Suprapubic skin (tissue), 4 donors: ENCODE results near the gene RHOV. TPM values are rescaled to one million over a fixed set of nuclear protein-coding genes. Genes with fewer than 3 reads are reported as not detected.

Experiments
- DNase-seq, 2 donors: peaks; one replicate each; pipeline ENCODE4 v3.0.0-alpha.2; 2019; ENCODE audit warnings: low spot score in 2 of 2
- H3K27ac ChIP-seq: fragments of 200-600 bp; sonication (generic); one replicate; pipeline ENCODE4 v1.5.1; 2019
- H3K27me3 ChIP-seq: fragments of 200-600 bp; sonication (generic); one replicate; pipeline ENCODE4 v1.5.1; 2019
- H3K36me3 ChIP-seq: fragments of 200-600 bp; sonication (generic); one replicate; pipeline ENCODE4 v1.5.1; 2019
- H3K4me1 ChIP-seq: fragments of 200-600 bp; sonication (generic); one replicate; pipeline ENCODE4 v1.5.1; 2019
- H3K4me3 ChIP-seq: fragments of 200-600 bp; sonication (generic); one replicate; pipeline ENCODE4 v1.5.1; 2019; ENCODE audit warnings: mild to moderate bottlenecking
- H3K9me3 ChIP-seq: fragments of 200-600 bp; sonication (generic); one replicate; pipeline ENCODE4 v1.5.1; 2019
- CTCF ChIP-seq, 2 donors: fragments of 200-600 bp in 1 of 2; fragments of 450-650 bp in 1 of 2; sonication (generic) in 1 of 2; IDR thresholded peaks; one replicate each; pipeline ENCODE4 v1.5.1; 2016 to 2019; ENCODE audit warnings: antibody characterized with exemption in 2 of 2, mild to moderate bottlenecking in 1 of 2, moderate library complexity in 1 of 2
- EP300 ChIP-seq: sonication (generic); formaldehyde crosslinking; IDR thresholded peaks from one replicate; pipeline ENCODE4 v1.6.1; 2017; ENCODE audit warnings: antibody characterized with exemption
- POLR2A ChIP-seq, 2 donors: fragments of 450-650 bp; IDR thresholded peaks; one replicate each; pipeline ENCODE4 v1.6.1; 2017; ENCODE audit warnings: antibody characterized with exemption in 2 of 2, mild to moderate bottlenecking in 2 of 2, moderate library complexity in 2 of 2
- POLR2AphosphoS5 ChIP-seq, 3 donors: sonication (generic); formaldehyde crosslinking; IDR thresholded peaks; one replicate each; pipeline ENCODE4 v1.6.1; 2017; ENCODE audit warnings: antibody characterized with exemption in 3 of 3
- WGBS: methylation state at CpG from one replicate; pipeline ENCODE4 v1.1.5; 2018; 5-methylcytosine and 5-hydroxymethylcytosine counted together
- total RNA-seq, 4 donors: library from RNA; depleted of rRNA; stranded (reverse); fragments of >200 nt; gene quantifications; one replicate each; pipeline ENCODE4 v1.1.0, GENCODE V29; 2016

Gene RHOV
- total RNA-seq, 4 donors from 2014 or later = 46.9 to 96.3 (median 79.7) TPM

- H3K9me3 ChIP-seq = no peaks in the 10 kb centered on the region
- H3K27me3 ChIP-seq = no peaks in the 10 kb centered on the region
- TF ChIP-seq POLR2AphosphoS5 (IDR thresholded peaks at IDR 0.05) (no peak), EP300 (no peak), POLR2A (IDR thresholded peaks at IDR 0.05) (no peak), CTCF (IDR thresholded peaks at IDR 0.05) (no peak)
- H3K4me1 ChIP-seq = peaks cover 23% of the 10 kb centered on the region
- 43% methylated on average over 1 of the region's 1 CpG for WGBS
- DNase-seq = no peak
- no peaks in the 10 kb centered on the region for H3K36me3 ChIP-seq
- peak overlapping the region; percentile 62 for H3K27ac ChIP-seq
- H3K4me3 ChIP-seq = no peak overlapping the region
These were observed 4.8 kb upstream of the RHOV start for GRCh38 chr15:40878785-40879184.

- WGBS = 58% methylated on average over 2 of the region's 2 CpGs
These were observed 3.7 kb upstream of the RHOV start for GRCh38 chr15:40877694-40878093.

GRCh38 chr15:40875991-40876730 lies 2.1 kb upstream of the RHOV start:
- no peak for TF ChIP-seq POLR2A (IDR thresholded peaks at IDR 0.05)
- TF ChIP-seq POLR2AphosphoS5 (IDR thresholded peaks at IDR 0.05) = no peak
- no peak for TF ChIP-seq EP300
- TF ChIP-seq CTCF (IDR thresholded peaks at IDR 0.05) = no peak
- H3K27me3 ChIP-seq = no peaks in the 10 kb centered on the region
- DNase-seq = no peak
- H3K27ac ChIP-seq = no peak overlapping the region
- H3K9me3 ChIP-seq = no peaks in the 10 kb centered on the region
- peaks cover 41% of the 10 kb centered on the region for H3K4me1 ChIP-seq
- no peak overlapping the region for H3K4me3 ChIP-seq
- WGBS = 79% methylated on average over 6 of the region's 6 CpGs
- no peaks in the 10 kb centered on the region for H3K36me3 ChIP-seq

More at GRCh38 chr15:40877694-40878093, 3.7 kb upstream of the RHOV start:
- no peaks in the 10 kb centered on the region for H3K9me3 ChIP-seq
- no peak for TF ChIP-seq EP300
- no peak for TF ChIP-seq POLR2A (IDR thresholded peaks at IDR 0.05)
- no peak for TF ChIP-seq CTCF (IDR thresholded peaks at IDR 0.05)
- TF ChIP-seq POLR2AphosphoS5 (IDR thresholded peaks at IDR 0.05) = no peak
- no peak for DNase-seq
- no peaks in the 10 kb centered on the region for H3K36me3 ChIP-seq
- H3K27me3 ChIP-seq = no peaks in the 10 kb centered on the region
- H3K27ac ChIP-seq = no peak overlapping the region
- no peak overlapping the region for H3K4me3 ChIP-seq
- H3K4me1 ChIP-seq = peaks cover 34% of the 10 kb centered on the region

GRCh38 chr15:40872791-40873693 lies 992 bp downstream of the RHOV start:
- DNase-seq = no peak
- Histone ChIP-seq H3K27me3 (no peaks in the 10 kb centered on the region), H3K4me3 (peak overlapping the region; percentile 65), H3K36me3 (no peaks in the 10 kb centered on the region), H3K4me1 (peaks cover 43% of the 10 kb centered on the region), H3K9me3 (no peaks in the 10 kb centered on the region), H3K27ac (peak overlapping the region; percentile 92)
- 49% methylated on average over 23 of the region's 33 CpGs for WGBS
- no peak for TF ChIP-seq EP300
- no peak for TF ChIP-seq POLR2AphosphoS5 (IDR thresholded peaks at IDR 0.05)
- no peak for TF ChIP-seq CTCF (IDR thresholded peaks at IDR 0.05)
- no peak for TF ChIP-seq POLR2A (IDR thresholded peaks at IDR 0.05)
